Activated T-cell treated with anti-CD3 and anti-CD28 coated beads, Interleukin-2, amount 50 U/mL, for 48 hours (primary cell): Measurements from ENCODE around the gene RAG1.
"Not testable (repeated sequence)": the region's sequence is repeated elsewhere in the genome, so short reads cannot be mapped to it uniquely, and the experiment has no call there.

Experiments used
- DNase-seq, 2 experiments: peaks; one replicate each; pipeline ENCODE4 v3.0.0-alpha.2; 2020

The RAG1 gene

DNA sequence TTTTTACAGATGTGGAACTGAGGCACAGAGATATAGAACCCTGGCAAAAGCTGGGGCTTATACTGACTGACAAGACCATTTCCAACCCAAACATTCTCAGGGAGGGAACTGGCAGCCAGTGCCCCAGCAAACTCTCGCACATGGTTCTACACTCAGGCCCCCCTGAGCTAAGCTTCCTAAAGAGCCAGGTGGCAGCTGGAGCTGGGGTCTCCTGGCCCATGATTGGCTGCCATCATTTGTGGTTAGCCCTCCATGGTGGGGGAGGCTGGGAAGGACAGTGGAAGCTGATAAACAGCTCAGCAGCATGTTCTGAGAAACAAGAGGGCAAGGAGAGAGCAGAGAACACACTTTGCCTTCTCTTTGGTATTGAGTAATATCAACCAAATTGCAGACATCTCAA lies at the start of gene RAG1:
Gene RAG1, plus strand, starts transcription at position 314 of the 400 bp plus-strand sequence. CDS start 5,298 bp downstream, outside the sequence.
- no peak for DNase-seq

DNA sequence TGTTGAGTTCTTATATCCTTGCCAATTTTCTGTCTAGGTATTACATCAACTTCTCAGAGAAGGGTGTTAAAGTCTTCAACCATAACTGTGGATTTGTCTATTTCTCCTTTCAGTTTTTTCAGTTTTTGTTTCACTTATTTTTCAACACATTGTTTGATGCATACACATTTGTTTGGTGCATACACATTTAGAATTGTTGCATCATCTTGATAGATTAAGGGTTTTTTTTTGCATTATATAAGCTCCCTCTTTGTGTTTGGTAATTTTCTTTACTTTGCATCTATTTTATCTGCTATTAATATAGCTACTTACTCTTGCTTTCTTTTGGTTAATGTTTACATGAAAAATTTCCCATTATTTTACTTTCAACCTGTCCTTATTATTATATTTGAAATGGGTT lies 37.0 kb upstream of the RAG1 start:
- no peak for DNase-seq

DNA sequence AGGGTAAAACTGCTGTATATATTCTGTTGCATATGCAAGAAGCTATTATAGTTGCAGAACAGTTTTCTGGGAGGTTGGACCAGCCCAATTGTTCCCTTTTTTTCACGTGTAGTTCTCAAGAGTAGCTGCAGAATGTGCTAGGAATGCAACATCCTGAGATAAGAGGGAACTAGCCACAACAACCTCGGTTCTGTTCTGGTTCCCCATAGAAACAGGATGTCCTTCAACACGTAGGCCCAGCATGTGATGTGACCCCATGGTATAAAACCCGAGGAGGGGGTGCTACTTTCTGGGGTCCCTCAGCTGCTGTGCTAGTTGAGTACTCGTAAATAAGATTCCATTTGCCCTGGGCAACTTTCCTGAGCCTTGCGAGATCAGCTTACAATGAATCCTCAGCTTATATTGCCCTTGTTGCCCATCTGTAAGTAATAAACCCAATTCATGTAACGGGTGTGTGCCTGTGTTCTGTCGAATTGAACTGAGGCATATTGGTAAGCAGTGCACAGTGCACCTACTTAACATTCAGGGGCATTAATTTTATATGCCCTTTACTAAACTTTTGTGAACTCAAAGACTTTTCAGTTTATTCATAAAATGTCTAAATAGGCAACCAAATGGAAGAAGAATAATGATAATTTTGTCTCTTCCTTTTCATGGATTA lies 34.7 kb upstream of the RAG1 start:
- DNase-seq: no peak

DNA sequence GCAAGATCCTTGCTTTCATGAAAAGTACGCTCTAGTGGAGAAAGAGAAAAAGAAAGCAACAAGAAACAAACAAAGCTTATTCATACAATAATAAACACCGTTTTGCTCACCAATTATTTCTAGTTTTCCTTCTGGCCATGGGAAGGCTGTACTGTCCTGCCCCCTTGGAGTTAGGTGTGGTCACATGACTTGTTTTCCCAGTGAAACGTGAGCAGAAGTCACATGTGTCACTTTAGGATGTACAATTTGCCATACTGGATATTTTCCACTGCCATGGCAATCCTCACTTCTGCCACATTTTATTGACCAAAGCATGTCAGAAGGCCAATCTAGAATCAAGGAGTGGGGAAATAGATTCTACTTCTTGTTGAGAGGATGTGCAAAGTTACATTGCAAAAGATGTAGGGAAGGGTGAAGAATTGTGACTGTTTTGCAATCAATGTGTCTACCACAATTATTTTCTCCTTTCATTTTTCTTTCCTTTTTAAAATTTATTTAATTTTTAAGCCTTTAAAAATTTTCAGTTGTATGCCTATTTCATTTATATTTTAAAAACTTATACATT lies 33.4 kb upstream of the RAG1 start:
- DNase-seq: no peak

DNA sequence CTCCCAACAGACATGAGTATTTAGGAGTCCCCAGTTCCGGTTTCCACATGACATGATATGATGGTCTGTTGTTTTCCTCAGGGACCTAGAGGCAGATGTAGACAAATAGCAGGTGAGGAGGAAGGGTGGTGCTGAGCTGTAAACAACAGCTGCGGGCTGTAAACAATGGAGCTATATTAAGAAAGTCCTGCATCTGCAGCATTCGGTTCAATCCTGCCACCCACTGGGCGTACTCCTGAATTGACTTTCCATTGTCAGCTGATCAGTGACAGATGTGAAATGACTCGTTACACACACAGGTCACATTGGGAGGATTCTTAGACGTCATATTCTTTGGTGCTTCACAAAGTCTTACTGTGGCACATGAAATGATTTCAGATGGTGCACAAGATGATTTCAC lies 26.8 kb upstream of the RAG1 start:
- peak; percentile 25 to 43 for DNase-seq

DNA sequence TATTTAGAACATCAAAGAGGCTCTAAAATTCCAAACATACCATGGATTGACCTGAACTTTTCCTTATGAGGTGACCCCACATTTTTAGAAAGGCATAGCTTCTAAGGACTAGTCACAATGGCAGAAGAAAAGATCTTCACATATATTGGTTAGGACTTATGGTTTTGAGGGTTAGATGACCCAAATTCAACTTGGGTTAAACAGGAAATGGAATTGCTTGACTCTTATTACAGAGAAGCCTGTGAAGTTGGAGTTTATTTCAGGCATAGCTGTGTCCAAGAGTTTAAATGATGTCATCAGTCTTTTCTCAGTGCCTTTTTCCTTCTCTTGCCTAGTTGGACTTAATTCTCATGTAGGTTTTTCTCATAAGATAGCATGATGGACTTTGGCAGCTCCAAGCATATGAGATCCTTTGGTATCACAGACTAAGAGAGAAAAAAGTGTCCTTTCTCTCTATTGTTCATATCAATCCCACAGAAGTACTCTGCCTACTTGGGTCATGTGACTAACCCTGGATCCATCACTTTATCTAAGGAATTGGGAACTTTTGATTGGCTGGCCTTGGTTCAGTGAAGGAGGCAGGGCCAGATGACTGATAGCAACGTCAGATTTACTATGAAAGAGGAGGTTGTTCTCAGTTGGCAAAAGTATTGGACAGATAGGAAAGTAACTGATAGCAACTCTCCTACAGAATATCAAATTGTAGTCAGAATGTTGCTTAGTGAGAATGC lies 17.3 kb upstream of the RAG1 start:
- no peak for DNase-seq

DNA sequence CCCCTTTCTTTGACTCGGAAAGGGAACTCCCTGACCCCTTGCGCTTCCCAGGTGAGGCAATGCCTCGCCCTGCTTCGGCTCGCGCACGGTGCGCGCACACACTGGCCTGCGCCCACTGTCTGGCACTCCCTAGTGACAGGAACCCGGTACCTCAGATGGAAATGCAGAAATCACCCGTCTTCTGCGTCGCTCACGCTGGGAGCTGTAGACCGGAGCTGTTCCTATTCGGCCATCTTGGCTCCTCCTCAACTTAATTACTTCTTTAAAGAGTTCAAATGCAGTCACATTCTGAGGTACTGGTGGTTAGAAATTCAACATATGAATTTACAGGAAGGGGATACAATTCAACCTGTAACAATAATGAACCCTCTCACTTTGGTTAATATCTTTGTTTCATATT lies 10.4 kb upstream of the RAG1 start:
- not testable (repeated sequence) for DNase-seq

DNA sequence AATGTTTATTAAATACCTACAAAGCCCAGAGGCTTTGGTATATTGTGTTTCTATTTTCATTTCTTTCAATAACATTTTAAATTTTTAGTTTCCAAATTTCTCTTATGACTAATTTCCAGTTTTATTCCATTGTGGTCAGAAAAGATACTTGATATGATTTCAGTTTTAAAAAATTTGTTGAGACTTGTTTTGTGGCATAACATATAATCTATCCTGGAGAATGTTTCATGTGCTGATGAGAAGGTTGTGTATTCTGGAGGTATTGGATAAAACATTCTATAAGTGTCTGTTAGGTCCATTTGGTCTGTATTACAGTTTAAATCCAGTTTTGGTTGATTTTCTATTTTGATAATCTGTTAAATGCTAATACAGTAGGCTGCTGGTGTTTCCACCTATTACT lies 9.8 kb upstream of the RAG1 start:
- DNase-seq: no peak

DNA sequence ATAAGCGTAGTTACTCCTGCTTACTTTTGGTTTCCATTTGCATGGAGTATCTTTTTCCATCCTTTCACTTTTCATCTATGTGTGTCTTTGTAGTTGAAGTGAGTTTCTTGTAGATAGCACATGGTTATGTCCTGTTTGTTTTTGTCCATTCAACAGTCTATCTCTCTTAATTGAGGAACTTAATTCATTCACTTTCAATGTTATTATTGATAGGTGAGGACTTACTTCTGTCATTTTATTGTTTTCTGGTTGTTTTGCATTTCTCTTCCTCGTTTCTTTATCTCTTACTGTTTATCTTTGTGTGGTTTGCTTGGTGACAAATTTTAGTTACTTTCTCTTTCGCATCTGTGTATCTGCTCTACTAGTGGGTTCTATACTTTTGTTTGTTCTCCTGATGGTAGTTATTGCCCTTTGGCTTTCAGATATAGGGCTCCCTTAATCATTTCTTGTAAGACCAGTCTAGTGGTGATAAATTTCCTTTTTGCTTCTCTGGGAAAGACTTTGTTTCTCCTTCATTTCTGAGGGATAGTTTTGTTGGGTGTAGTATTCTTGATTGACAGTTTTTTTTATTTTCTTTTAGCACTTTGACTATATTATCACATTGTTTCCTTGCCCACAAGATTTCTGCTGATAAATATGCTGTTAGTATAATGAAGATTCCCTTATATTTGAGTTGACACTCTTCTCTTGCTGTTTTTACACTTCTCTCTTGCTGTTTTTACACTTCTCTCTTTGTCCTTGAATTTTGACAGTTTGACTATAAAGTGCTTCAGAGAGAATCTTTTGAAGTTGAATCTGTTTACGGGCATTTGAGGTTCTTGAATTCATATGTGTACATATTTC lies 9.0 kb upstream of the RAG1 start:
- no peak for DNase-seq

DNA sequence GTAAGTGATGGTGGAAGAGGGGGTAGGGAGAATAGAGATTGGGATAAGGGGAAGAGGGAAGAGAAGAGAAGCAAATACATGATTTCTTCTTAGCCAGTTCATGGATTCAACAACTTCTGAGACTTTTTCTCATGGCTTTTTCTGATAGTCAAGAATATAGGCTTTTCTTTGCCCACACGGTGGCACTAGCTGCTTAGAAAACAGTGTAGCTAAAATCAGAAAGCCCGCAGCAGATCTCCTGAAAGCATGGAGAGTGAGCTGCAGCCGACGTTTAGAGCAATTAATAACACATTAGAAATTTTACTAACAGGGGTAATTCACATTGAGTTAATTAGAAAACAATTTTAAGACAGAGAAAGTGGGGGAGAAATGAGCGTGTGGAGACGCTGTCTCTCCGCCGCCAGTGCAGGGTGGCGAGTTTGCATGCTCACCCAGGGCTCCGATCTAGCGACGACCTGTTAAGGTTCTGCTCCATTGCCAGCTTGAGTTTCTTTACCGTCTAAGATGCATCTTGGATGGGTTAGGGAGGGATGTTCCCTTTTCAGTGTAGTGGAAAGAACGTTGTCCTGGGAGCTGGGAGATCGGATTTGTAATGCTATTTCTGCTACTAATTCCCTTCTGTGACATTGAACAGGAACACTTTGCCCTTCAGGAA lies 3.3 kb upstream of the RAG1 start:
- peak; percentile 41 to 53 for DNase-seq

DNA sequence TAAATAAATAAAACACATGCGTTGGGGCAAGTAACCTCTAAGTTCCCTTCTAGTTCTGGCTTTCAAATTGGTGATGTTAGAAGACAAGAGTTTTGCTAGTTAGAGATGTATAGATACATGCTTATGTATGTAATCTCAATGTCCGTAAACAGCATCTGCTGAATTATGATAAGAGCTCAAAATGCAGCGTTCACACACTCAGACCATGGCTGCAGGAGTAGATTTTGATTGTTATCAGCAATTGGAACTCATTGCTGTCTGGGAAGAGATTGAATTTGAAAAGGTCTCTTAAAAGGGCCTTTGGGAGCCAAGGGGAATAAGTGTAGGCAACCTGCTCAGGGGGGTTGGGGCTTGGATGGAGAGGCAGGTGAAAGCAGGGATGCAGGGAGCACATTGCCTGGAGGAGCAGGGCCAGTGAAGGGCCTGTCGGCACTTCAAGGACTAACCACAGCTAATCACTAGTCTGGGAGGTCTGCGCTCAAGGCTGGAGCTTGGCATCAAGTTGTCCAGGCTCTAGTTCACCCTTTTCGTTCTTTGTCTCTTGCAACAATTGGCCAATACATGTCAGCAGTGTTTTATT lies 2.7 kb upstream of the RAG1 start:
- DNase-seq: no peak

DNA sequence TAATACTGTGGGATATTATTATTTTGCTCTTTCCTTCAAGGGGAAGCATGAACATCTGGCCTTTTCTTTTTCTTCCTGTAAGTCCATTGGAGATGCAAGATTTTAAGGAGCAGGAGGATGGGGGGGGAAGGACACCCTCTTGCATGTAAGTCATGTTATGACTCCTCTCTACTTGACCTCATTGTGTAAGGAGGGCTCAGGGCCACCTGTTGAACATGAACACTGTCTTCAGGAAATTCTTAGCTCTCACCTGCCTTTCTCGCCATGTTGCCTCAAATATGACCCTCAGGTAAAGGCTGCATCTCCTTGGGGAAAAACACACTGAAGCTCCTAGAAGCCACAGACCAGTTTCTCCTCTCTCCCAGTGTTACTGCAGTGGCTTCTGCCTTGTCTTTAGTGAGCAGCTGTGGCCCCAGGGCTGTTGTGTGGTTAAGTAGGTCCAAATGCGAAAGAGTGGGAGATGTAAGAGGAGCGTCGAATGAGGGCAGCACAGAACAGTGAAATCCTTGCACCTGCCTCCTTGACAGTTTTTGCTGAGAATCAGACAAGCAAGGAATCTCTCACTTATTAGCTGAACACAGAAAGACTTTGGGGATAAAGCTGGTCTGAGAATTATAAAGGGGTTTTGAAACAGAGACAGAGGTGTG lies 1.3 kb upstream of the RAG1 start:
- DNase-seq: no peak

DNA sequence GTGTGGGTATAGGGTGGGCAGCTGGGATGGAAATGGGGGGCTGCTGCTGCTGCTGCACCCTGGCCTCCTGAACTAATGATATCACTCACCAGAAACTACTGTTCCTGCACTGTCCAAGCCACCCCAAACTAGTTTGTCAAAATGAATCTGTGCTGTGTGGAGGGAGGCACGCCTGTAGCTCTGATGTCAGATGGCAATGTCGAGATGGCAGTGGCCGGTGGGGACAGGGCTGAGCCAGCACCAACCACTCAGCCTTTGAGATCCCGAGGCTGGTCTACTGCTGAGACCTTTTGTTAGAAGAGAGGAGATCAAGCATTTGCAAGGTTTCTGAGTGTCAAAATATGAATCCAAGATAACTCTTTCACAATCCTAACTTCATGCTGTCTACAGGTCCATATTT lies 1.3 kb downstream of the RAG1 start:
- DNase-seq: no peak

DNA sequence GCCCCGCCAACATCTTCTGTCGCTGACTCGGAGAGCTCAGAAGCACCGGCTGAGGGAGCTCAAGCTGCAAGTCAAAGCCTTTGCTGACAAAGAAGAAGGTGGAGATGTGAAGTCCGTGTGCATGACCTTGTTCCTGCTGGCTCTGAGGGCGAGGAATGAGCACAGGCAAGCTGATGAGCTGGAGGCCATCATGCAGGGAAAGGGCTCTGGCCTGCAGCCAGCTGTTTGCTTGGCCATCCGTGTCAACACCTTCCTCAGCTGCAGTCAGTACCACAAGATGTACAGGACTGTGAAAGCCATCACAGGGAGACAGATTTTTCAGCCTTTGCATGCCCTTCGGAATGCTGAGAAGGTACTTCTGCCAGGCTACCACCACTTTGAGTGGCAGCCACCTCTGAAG lies 6.7 kb downstream of the RAG1 start:
- DNase-seq: no peak

DNA sequence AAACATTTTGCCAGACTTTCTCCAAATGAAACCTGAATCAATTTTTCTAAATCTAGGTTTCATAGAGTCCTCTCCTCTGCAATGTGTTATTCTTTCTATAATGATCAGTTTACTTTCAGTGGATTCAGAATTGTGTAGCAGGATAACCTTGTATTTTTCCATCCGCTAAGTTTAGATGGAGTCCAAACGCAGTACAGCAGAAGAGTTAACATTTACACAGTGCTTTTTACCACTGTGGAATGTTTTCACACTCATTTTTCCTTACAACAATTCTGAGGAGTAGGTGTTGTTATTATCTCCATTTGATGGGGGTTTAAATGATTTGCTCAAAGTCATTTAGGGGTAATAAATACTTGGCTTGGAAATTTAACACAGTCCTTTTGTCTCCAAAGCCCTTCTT lies 9.6 kb downstream of the RAG1 start:
- no peak for DNase-seq

DNA sequence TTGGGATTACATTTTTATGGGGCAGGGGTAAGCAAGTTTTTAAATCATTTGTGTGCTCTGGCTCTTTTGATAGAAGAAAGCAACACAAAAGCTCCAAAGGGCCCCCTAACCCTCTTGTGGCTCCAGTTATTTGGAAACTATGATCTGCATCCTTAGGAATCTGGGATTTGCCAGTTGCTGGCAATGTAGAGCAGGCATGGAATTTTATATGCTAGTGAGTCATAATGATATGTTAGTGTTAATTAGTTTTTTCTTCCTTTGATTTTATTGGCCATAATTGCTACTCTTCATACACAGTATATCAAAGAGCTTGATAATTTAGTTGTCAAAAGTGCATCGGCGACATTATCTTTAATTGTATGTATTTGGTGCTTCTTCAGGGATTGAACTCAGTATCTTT lies 10.1 kb downstream of the RAG1 start:
- DNase-seq: no peak

DNA sequence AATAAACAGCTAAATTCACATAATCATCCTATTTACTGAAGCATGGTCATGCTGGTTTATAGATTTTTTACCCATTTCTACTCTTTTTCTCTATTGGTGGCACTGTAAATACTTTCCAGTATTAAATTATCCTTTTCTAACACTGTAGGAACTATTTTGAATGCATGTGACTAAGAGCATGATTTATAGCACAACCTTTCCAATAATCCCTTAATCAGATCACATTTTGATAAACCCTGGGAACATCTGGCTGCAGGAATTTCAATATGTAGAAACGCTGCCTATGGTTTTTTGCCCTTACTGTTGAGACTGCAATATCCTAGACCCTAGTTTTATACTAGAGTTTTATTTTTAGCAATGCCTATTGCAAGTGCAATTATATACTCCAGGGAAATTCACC lies 10.7 kb downstream of the RAG1 start:
- no peak for DNase-seq

DNA sequence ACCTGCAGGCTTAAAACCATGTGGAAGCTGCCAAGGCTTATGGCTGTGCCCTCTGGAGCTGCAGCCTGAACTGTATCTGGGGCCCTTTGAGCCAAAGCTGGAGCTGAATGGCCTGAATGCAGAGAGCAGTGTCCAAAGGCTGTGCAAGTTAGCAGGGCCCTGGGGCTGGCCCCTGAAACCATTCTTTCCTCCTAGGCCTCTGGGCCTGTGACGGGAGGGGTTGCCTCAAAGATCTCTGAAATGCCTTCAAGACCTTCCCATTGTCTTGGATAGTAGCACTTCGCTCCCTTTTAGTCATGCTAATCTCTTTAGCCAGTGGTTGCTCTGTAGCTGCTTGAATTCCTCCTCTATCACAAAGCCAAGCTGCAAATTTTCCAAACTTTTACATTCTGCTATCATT lies 13.7 kb downstream of the RAG1 start:
- no peak for DNase-seq

DNA sequence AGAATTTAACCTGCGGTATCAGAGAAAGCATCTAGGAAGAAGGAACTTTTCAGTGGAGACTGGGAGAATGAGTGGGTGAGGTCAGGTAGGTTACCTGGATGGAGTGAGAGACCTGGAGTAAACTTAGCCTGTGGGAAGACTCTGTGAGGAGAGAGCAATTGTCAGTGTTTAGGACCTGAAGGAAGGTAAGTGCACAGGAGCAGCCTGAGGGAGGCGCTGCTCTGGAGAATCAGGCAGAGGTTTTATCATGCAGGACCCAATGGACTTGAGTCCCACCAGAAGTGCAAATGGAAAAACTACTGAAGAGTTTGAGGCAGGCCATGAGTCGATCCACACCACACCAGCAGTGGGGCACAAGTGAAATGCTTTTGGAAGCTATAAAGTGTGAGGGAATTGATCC lies 15.9 kb downstream of the RAG1 start:
- DNase-seq: no peak

DNA sequence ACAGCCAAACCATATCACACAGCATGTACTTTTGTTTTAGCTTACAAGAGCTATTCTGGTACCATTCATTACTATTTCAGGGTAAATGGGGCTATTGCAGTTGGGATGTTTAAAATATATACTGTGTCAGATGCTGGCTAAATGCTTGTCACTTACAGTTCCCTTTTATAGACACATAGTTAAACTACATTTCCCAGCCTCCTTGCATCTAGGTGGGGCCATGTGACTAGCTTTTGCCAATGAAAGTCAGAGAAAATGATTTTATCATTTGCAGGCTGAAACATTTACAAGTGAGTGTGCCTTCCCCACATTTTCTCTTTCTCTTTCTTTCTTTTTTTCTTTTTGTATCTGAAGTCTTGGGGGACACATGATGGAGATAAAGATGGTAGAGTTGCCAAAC lies 18.7 kb downstream of the RAG1 start:
- no peak for DNase-seq

DNA sequence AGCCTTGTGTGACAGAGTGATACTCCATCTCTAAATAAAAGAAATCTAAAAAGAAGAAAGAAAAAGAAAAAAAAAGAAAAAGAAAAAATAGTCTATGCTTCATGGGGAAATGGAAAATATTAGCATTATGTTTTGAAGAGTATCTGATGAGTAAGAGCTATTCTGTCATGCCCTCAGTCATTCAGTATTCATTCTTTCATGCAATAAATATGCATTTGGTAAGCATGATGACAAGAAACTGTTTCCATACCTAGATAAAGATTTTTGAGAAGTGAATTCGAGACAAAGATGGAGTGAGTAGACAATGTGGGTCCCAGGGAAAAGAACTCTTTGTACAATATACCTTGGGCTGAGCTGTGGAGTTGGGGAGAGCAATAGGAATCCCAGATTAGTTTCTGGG lies 20.3 kb downstream of the RAG1 start:
- DNase-seq: no peak

DNA sequence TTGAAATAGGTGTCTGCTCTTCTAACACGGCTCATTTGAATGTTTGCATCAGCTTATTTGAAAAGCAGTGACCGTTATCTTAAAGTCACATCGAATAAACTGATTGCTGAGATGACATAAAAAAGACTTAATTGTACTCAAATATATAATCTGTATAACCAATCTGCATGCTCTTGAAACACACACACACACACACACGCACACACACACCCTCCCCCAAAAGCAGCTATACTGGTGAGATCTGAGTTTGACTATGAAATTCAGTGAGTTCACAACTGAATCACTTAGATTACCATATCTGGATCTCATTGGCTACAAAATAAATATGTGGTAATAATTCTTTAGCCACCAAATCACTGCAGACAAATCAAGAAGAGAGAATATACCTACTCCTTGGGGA lies 22.7 kb downstream of the RAG1 start:
- DNase-seq: no peak
